C4-2B (cell line): Measurements from ENCODE around the gene WT1.

Experiments used
- H3K27ac ChIP-seq: fragments of 450-650 bp; 2 replicates; pipeline ENCODE4 v1.5.1; 2017
- CTCF ChIP-seq: fragments of 450-650 bp; conservative IDR thresholded peaks from 2 replicates; pipeline ENCODE4 v1.5.1; 2017; ENCODE audit warnings: mild to moderate bottlenecking
- ZFX ChIP-seq: fragments of 450-650 bp; IDR thresholded peaks from 2 replicates; pipeline ENCODE4 v1.6.1; 2017

Gene WT1

GRCh38 chr11:32392840-32393239 lies 42.5 kb downstream of the WT1 start:
- no peak overlapping the region for H3K27ac ChIP-seq
- TF ChIP-seq CTCF (no peak), ZFX (no peak)

- H3K27ac ChIP-seq = no peak overlapping the region
- no peak for TF ChIP-seq CTCF
- no peak for TF ChIP-seq ZFX
Measured at GRCh38 chr11:32391956-32392553, 43.3 kb downstream of the WT1 start.

- no peak overlapping the region for H3K27ac ChIP-seq
- TF ChIP-seq CTCF (no peak), ZFX (no peak)
Measured at GRCh38 chr11:32391479-32391878, 43.9 kb downstream of the WT1 start.

GRCh38 chr11:32390712-32391111 lies 44.6 kb downstream of the WT1 start:
- TF ChIP-seq CTCF = no peak
- no peak for TF ChIP-seq ZFX
- no peak overlapping the region for H3K27ac ChIP-seq

- no peak overlapping the region for H3K27ac ChIP-seq
- no peak for TF ChIP-seq ZFX
Measured at GRCh38 chr11:32388871-32389770, 46.2 kb downstream of the WT1 start.

- TF ChIP-seq CTCF (no peak), ZFX (no peak)
- H3K27ac ChIP-seq = no peak overlapping the region
Measured at GRCh38 chr11:32388365-32388764, 47.0 kb downstream of the WT1 start.

GRCh38 chr11:32387411-32387810 lies 47.9 kb downstream of the WT1 start:
- TF ChIP-seq ZFX (no peak), CTCF (no peak)
- no peak overlapping the region for H3K27ac ChIP-seq
